Stimulated activated CD8-positive, alpha-beta memory T cell treated with anti-CD3 and anti-CD28 coated beads, Interleukin-12 subunit alpha, Interleukin-12 subunit beta, amount 100 ng/mL, for 1 hour (primary cell): ENCODE results near the gene GPR180.
"Not testable (repeated sequence)": the region's sequence is repeated elsewhere in the genome, so short reads cannot be mapped to it uniquely, and the experiment has no call there.

Experiments
- DNase-seq: peaks from one replicate; pipeline ENCODE4 v3.0.0-alpha.2; 2020; ENCODE audit warnings: low read depth

GPR180 gene

GRCh38 chr13:94596575-94596971, 5.1 kb upstream of the GPR180 start:
- no peak for DNase-seq

- no peak for DNase-seq
These were observed 3.4 kb upstream of the GPR180 start for GRCh38 chr13:94598281-94598680.

GRCh38 chr13:94599877-94600276, 1.8 kb upstream of the GPR180 start:
- no peak for DNase-seq

GRCh38 chr13:94602467-94602866, 810 bp downstream of the GPR180 start:
- no peak for DNase-seq

- no peak for DNase-seq
These were observed 5.4 kb downstream of the GPR180 start for GRCh38 chr13:94607056-94607455.

- no peak for DNase-seq
These were observed 6.3 kb downstream of the GPR180 start for GRCh38 chr13:94607939-94608338.

GRCh38 chr13:94608586-94608985, 6.9 kb downstream of the GPR180 start:
- DNase-seq, result no peak

- DNase-seq, result no peak
These were observed 7.5 kb downstream of the GPR180 start for GRCh38 chr13:94609196-94609595.

- no peak for DNase-seq
These were observed 8.8 kb downstream of the GPR180 start for GRCh38 chr13:94610475-94610874.

- DNase-seq, result no peak
These were observed 10.4 kb downstream of the GPR180 start for GRCh38 chr13:94612050-94612449.

- no peak for DNase-seq
These were observed 11.4 kb downstream of the GPR180 start for GRCh38 chr13:94613051-94613450.

GRCh38 chr13:94617389-94618000, 15.8 kb downstream of the GPR180 start:
- no peak for DNase-seq

- no peak for DNase-seq
These were observed 18.7 kb downstream of the GPR180 start for GRCh38 chr13:94620286-94620896.

GRCh38 chr13:94622344-94622743, 20.7 kb downstream of the GPR180 start:
- no peak for DNase-seq

- no peak for DNase-seq
These were observed 21.7 kb downstream of the GPR180 start for GRCh38 chr13:94623316-94623715.

GRCh38 chr13:94630858-94631257, 29.2 kb downstream of the GPR180 start:
- DNase-seq, result no peak

- DNase-seq, result no peak
These were observed 30.7 kb downstream of the GPR180 start for GRCh38 chr13:94632226-94632980.

- DNase-seq, result not testable (repeated sequence)
These were observed 34.4 kb downstream of the GPR180 start for GRCh38 chr13:94636096-94636495.

- no peak for DNase-seq
These were observed 35.4 kb downstream of the GPR180 start for GRCh38 chr13:94636942-94637578.

GRCh38 chr13:94637677-94638076, 36.0 kb downstream of the GPR180 start:
- DNase-seq, result not testable (repeated sequence)

GRCh38 chr13:94640721-94641120, 39.1 kb downstream of the GPR180 start:
- no peak for DNase-seq

GRCh38 chr13:94641409-94641941, 39.8 kb downstream of the GPR180 start:
- no peak for DNase-seq

GRCh38 chr13:94646904-94647303, 45.2 kb downstream of the GPR180 start:
- no peak for DNase-seq
